ENCODE data around the gene EBF3. TPM values are rescaled to one million over a fixed set of nuclear protein-coding genes. Genes with fewer than 3 reads are reported as not detected.

EBF3 gene
- total RNA-seq, 1 experiment from 2014 or later: 0.22 TPM

DNA sequence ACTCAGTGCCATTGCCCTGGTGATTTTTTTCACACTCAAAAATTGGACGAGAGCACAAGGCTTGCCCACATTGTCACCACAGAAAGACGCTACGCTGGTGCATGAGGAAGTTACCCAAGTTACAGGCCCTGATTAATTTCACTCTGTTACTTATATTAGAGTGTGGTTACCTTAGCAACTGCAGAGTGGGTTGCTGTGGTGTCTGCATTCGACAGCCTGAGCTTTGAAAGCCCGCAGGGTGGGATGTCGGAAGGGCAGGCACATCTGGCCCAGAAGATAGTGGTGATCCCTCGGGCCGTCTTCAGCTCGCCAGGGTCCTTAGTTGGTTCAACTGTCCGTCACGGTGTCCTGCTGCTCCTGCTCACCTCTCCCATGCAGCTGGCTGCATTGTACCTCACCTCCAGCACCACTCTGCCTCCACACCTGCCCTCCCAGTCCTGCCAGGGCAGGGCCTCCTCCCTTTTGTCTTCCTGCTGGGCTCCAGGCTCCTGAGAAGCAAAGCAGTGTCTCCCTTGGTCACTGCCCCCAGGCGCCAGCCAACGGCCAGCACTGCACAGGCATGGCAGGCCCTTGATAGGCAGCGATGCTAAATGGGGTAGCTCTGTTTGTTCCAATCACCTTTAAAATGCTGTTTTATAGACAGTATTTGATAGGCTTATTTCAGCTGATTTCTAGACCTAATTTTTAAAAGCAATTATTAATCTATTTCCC, 167.2 kb downstream of the EBF3 start:
- Histone ChIP-seq H2AK5ac (ENCODE audit: insufficient read length, low read length) (no peak overlapping the region), H2BK5ac (ENCODE audit: insufficient read length, low read length) (no peak overlapping the region), H4K8ac (replicated peaks; ENCODE audit: insufficient read length, low read depth, low read length) (no peak overlapping the region), H4K20me1 (ENCODE audit: control insufficient read depth, insufficient read depth, insufficient read length) (no peaks in the 10 kb centered on the region), H3K79me1 (ENCODE audit: insufficient read depth, low read depth, low read length, poor library complexity, severe bottlenecking) (no peaks in the 10 kb centered on the region), H3K4me1 (ENCODE audit: insufficient read depth, low read length) (no peaks in the 10 kb centered on the region), H3K18ac (ENCODE audit: insufficient read length, low read depth, low read length) (no peak overlapping the region), H3K4ac (ENCODE audit: low read depth, low read length) (no peak overlapping the region), H3K4me2 (ENCODE audit: insufficient read depth, insufficient read length, low read length) (no peak overlapping the region), H3T11ph (ENCODE audit: low read length) (no peak overlapping the region), H2AFZ (ENCODE audit: low read length) (no peak overlapping the region), H3K9me3 (ENCODE audit: control insufficient read depth, low read depth, low read length) (no peaks in the 10 kb centered on the region), H3K27me3 (ENCODE audit: insufficient read depth, low read length) (no peaks in the 10 kb centered on the region), H3K56ac (ENCODE audit: insufficient read length, low read depth, low read length) (no peak overlapping the region), H3K9ac (ENCODE audit: extremely low read depth, insufficient read length, low read length) (no peak overlapping the region), H3K23me2 (ENCODE audit: insufficient read length, low read depth, low read length, poor library complexity, severe bottlenecking) (no peaks in the 10 kb centered on the region), H2BK120ac (ENCODE audit: low read depth, low read length, poor library complexity, severe bottlenecking) (no peak overlapping the region), H3K14ac (ENCODE audit: insufficient read depth, low read length) (no peak overlapping the region), H3K27ac (ENCODE audit: insufficient read length, low read depth, low read length) (no peak overlapping the region), H3K79me2 (ENCODE audit: insufficient read depth, low read length) (no peaks in the 10 kb centered on the region), H4K5ac (ENCODE audit: insufficient read length, low read depth, low read length) (no peak overlapping the region), H3K23ac (ENCODE audit: insufficient read length, low read depth, low read length) (no peak overlapping the region), H4K91ac (ENCODE audit: insufficient read length, low read depth, low read length) (no peak overlapping the region), H2BK15ac (ENCODE audit: low read depth, low read length) (no peak overlapping the region), H2BK20ac (ENCODE audit: low read depth, low read length, poor library complexity, severe bottlenecking) (no peak overlapping the region), H2BK12ac (ENCODE audit: insufficient read length, low read depth, low read length) (no peak overlapping the region)
- peak; percentile 6 for DNase-seq
- Mint-ChIP-seq H3K9me3 (peaks cover 0 to under 1% of the 10 kb centered on the region in 2 experiments; a peak in 1 of 5 replicates), H3K27ac (no peak overlapping the region), H3K36me3 (ENCODE audit: insufficient read depth in 1 of 3, low read depth in 3 of 3) (no peaks in the 10 kb centered on the region), H3K4me3 (no peak overlapping the region), H3K4me1 (0 out of 4 replicates have a peak, but pooled peaks cover 0 to 2% of the 10 kb centered on the region in 2 experiments), H3K27me3 (ENCODE audit: low read depth) (no peaks in the 10 kb centered on the region)
- no CpG with 5 or more reads among the region's 14 CpGs for WGBS (ENCODE audit: extremely low coverage, insufficient read length, low lambda C conversion rate)
- TF ChIP-seq, protein P1, sequence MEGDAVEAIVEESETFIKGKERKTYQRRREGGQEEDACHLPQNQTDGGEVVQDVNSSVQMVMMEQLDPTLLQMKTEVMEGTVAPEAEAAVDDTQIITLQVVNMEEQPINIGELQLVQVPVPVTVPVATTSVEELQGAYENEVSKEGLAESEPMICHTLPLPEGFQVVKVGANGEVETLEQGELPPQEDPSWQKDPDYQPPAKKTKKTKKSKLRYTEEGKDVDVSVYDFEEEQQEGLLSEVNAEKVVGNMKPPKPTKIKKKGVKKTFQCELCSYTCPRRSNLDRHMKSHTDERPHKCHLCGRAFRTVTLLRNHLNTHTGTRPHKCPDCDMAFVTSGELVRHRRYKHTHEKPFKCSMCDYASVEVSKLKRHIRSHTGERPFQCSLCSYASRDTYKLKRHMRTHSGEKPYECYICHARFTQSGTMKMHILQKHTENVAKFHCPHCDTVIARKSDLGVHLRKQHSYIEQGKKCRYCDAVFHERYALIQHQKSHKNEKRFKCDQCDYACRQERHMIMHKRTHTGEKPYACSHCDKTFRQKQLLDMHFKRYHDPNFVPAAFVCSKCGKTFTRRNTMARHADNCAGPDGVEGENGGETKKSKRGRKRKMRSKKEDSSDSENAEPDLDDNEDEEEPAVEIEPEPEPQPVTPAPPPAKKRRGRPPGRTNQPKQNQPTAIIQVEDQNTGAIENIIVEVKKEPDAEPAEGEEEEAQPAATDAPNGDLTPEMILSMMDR (conservative IDR thresholded peaks at IDR 0.05): no peak
